PC-9 (cell line): Measurements from ENCODE around the gene DEFB110. TPM values are rescaled to one million over a fixed set of nuclear protein-coding genes. Genes with fewer than 3 reads are reported as not detected.

Source experiments
- BruUV-seq: library from RNA; stranded (reverse); fragments of 400-500 nt; replicated peaks from 2 replicates; lab custom pipeline; 2021; lab: Mats Ljungman, UMichigan
- CTCF ChIA-PET: fragments of 300-600 bp; sonication (Branson Sonifier 250); formaldehyde crosslinking; loops from one replicate; lab custom pipeline; 2022; ENCODE audit warnings: antibody characterized with exemption; lab: Charles Lee
- POLR2A ChIA-PET: fragments of 300-600 bp; sonication (Branson Sonifier 250); formaldehyde crosslinking; loops from one replicate; lab custom pipeline; 2022; ENCODE audit warnings: antibody characterized with exemption; ENCODE audit not compliant: unreplicated experiment; lab: Charles Lee
- DNase-seq, 2 experiments: peaks; one replicate each; pipeline versions ENCODE4 v3.0.0 to v3.0.0-alpha.2; 2015 to 2022; ENCODE audit warnings: mixed read lengths in 1 of 2
- H2AFZ ChIP-seq: fragments of 200-600 bp; sonication (generic); 2 replicates; pipeline ENCODE4 v1.8.1; 2017; ENCODE audit warnings: antibody characterized with exemption
- H3F3A ChIP-seq: fragments of 200-600 bp; sonication (generic); 2 replicates; pipeline ENCODE4 v1.8.1; 2017; ENCODE audit warnings: antibody characterized with exemption, mild to moderate bottlenecking, low read depth; ENCODE audit not compliant: insufficient read depth
- H3K27ac ChIP-seq: fragments of 200-600 bp; sonication (generic); 2 replicates; pipeline ENCODE4 v1.6.1; 2016; ENCODE audit warnings: mixed run types
- H3K27me3 ChIP-seq: fragments of 200-600 bp; sonication (generic); 2 replicates; pipeline ENCODE4 v1.6.1; 2016; ENCODE audit warnings: low read depth, mixed run types; ENCODE audit not compliant: insufficient read depth
- H3K36me3 ChIP-seq: fragments of 200-600 bp; sonication (generic); 2 replicates; pipeline ENCODE4 v1.6.1; 2016; ENCODE audit warnings: low read depth, mixed run types
- H3K4me1 ChIP-seq: fragments of 200-600 bp; sonication (generic); replicated peaks from 2 replicates; pipeline ENCODE4 v1.6.1; 2016; ENCODE audit warnings: mixed run types; ENCODE audit not compliant: insufficient read depth
- H3K4me2 ChIP-seq: fragments of 200-600 bp; sonication (generic); 2 replicates; pipeline ENCODE4 v1.6.1; 2017; ENCODE audit warnings: mixed run types
- H3K4me3 ChIP-seq: fragments of 200-600 bp; sonication (generic); 2 replicates; pipeline ENCODE4 v1.6.1; 2016; ENCODE audit warnings: mixed run types
- H3K79me2 ChIP-seq: fragments of 200-600 bp; sonication (generic); 2 replicates; pipeline ENCODE4 v1.6.1; 2017; ENCODE audit warnings: low read depth, mixed run types
- H3K9me2 ChIP-seq: fragments of 200-600 bp; sonication (generic); 2 replicates; pipeline ENCODE4 v1.8.1; 2017; ENCODE audit warnings: mild to moderate bottlenecking; ENCODE audit not compliant: insufficient read depth
- H3K9me3 ChIP-seq: fragments of 200-600 bp; sonication (generic); 2 replicates; pipeline ENCODE4 v1.8.1; 2016; ENCODE audit warnings: low read depth; ENCODE audit not compliant: insufficient read depth
- H4K20me1 ChIP-seq: fragments of 200-600 bp; sonication (generic); 2 replicates; pipeline ENCODE4 v1.8.1; 2017; ENCODE audit not compliant: insufficient read depth
- EZH2 ChIP-seq: fragments of 200-600 bp; sonication (generic); IDR thresholded peaks from 2 replicates; pipeline ENCODE4 v1.8.0; 2017; ENCODE audit warnings: antibody characterized with exemption, low read depth
- intact Hi-C: fragments of 100-400 bp; cut with micrococcal nuclease; formaldehyde crosslinking; loops from one replicate; pipeline ENCODE4 v1.10.0; 2022; ENCODE audit not compliant: unreplicated experiment
- total RNA-seq: library from RNA; stranded (reverse); gene quantifications from 2 replicates; pipeline ENCODE4 v1.2.3, GENCODE V29; 2021
- TF ChIP-seq, protein P1 (sequence below): fragments of 200-600 bp; sonication (generic); conservative IDR thresholded peaks from 2 replicates; pipeline ENCODE4 v1.6.1; 2017; ENCODE audit warnings: mixed run types, antibody characterized with exemption, mild to moderate bottlenecking, moderate library complexity

DEFB110 gene
- total RNA-seq, 1 experiment from 2014 or later, result not detected

DNA sequence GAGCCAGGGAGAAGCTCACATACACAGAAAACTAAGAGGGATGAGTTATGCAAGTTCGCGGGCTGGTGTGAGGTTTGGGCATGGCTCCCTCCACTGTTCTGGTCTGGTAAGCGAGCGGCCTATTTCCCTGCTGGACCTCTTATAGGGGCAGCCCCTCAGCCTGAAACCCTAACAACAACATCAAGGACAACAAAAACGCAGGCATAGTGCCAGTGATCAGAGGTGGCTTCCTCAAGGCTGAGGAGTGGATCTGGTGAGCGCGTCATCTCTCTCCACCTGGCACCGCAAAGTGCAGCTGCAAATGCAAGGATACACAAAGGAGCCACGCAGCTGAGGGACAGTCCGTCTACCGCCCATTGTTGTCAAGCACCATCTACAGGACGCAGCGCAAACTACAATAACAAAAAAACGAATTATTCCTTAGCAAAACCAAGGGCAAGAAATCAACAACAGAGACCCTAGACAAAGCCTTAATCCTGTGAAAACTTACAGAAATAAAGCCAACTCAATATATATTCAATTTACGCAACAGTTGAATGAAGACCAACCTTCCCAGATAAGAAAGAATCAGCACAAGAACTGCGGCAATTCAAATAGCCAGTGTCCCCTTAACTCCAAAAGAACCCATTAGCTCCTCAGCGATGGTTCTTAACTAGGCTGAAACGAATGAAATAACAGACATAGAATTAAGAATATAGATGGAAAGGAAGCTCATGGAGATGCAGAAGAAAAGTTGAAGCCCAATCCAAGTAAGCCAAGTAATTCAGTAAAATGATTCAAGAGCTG is 9.2 kb upstream of the DEFB110 start:
- intact Hi-C loops, result loop anchor here (5.0 to 10.0 kb wide), 2 partner anchors 176 to 579 kb away; no protein-coding TSS in a partner anchor
- Histone ChIP-seq H3K4me2 (no peak overlapping the region), H3F3A (no peaks in the 10 kb centered on the region), H4K20me1 (no peaks in the 10 kb centered on the region), H3K4me3 (no peak overlapping the region), H3K36me3 (no peaks in the 10 kb centered on the region), H2AFZ (0 out of 2 replicates have a peak overlapping the region, but pooled peaks have one; percentile 60), H3K9me2 (no peaks in the 10 kb centered on the region; the same call in 1 of the 2 replicates), H3K4me1 (no peaks in the 10 kb centered on the region), H3K79me2 (no peaks in the 10 kb centered on the region), H3K9me3 (no peaks in the 10 kb centered on the region), H3K27me3 (no peaks in the 10 kb centered on the region), H3K27ac (no peak overlapping the region)
- TF ChIP-seq EZH2, result no peak
- TF ChIP-seq, protein P1, sequence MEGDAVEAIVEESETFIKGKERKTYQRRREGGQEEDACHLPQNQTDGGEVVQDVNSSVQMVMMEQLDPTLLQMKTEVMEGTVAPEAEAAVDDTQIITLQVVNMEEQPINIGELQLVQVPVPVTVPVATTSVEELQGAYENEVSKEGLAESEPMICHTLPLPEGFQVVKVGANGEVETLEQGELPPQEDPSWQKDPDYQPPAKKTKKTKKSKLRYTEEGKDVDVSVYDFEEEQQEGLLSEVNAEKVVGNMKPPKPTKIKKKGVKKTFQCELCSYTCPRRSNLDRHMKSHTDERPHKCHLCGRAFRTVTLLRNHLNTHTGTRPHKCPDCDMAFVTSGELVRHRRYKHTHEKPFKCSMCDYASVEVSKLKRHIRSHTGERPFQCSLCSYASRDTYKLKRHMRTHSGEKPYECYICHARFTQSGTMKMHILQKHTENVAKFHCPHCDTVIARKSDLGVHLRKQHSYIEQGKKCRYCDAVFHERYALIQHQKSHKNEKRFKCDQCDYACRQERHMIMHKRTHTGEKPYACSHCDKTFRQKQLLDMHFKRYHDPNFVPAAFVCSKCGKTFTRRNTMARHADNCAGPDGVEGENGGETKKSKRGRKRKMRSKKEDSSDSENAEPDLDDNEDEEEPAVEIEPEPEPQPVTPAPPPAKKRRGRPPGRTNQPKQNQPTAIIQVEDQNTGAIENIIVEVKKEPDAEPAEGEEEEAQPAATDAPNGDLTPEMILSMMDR, result peak; percentile 58
- no TSS peak for BruUV-seq
- peak in 1 of 2 experiments; percentile 25 for DNase-seq
- POLR2A ChIA-PET, result no interaction called here
- CTCF ChIA-PET, result interaction anchor here (0.6 kb wide), 1 partner anchor 409 kb away, joined by 6 read pairs; no protein-coding TSS in a partner anchor

DNA sequence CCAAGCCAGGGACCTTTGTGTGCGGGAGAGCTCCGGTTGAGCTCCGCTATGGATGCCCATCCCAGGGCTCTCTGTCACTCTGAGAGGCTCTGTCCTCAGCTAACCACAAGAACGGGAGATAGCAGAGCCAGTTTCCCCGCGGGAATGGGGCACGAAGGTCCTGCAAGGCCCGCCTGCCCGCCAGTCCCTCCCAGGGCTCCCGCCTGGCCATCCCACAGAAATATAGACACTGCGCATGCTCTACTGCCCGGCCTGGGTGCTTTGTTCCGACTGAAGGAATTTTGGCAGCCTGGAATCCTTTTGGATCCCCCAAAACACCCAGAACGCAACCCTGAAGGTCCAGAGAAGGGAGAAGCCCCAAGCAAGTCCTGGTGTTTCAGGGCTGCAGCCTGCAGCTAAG is 8.6 kb upstream of the DEFB110 start:
- TF ChIP-seq, protein P1, result no peak
- no peak for TF ChIP-seq EZH2
- Histone ChIP-seq H2AFZ (no peak overlapping the region), H4K20me1 (no peaks in the 10 kb centered on the region), H3K4me2 (no peak overlapping the region), H3K27ac (no peak overlapping the region), H3K9me3 (no peaks in the 10 kb centered on the region), H3K27me3 (no peaks in the 10 kb centered on the region), H3K79me2 (no peaks in the 10 kb centered on the region), H3K36me3 (no peaks in the 10 kb centered on the region), H3K9me2 (no peaks in the 10 kb centered on the region; the same call in 1 of the 2 replicates), H3F3A (no peaks in the 10 kb centered on the region), H3K4me3 (no peak overlapping the region), H3K4me1 (no peaks in the 10 kb centered on the region)
- no peak for DNase-seq
- intact Hi-C loops, result loop anchor here (5.0 to 10.0 kb wide), 2 partner anchors 176 to 578 kb away; no protein-coding TSS in a partner anchor
- ChIA-PET CTCF (no interaction called here), POLR2A (no interaction called here)
- BruUV-seq, result no TSS peak

DNA sequence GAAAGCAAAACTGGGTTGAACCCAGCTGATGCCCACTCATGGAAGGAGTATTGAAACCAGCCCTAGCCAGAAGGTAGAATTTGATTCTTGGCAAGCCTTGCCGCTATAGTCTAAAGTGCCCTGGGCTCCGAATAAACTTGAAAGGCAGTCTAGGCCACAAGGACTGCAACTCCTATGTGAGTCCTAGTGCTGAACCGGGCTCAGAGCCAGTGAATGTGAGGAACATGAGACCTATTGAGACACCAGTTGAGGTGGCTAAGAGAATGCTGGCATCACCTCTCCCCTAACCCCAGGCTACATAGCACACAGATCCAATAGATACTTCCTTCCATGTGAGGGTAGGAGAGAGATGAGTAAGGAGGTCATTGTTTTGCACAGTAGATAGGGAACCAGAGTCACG is 3.5 kb upstream of the DEFB110 start:
- intact Hi-C loops, result no loop called here
- Histone ChIP-seq H3F3A (no peaks in the 10 kb centered on the region), H3K9me2 (no peaks in the 10 kb centered on the region; the same call in 1 of the 2 replicates), H3K36me3 (no peaks in the 10 kb centered on the region), H3K27me3 (no peaks in the 10 kb centered on the region), H3K79me2 (no peaks in the 10 kb centered on the region), H3K27ac (no peak overlapping the region), H2AFZ (no peak overlapping the region), H3K4me3 (no peak overlapping the region), H3K9me3 (no peaks in the 10 kb centered on the region), H3K4me2 (no peak overlapping the region), H4K20me1 (no peaks in the 10 kb centered on the region), H3K4me1 (no peaks in the 10 kb centered on the region)
- BruUV-seq, result no TSS peak
- TF ChIP-seq, protein P1, result no peak
- no peak for TF ChIP-seq EZH2
- ChIA-PET CTCF (no interaction called here), POLR2A (no interaction called here)
- DNase-seq, result no peak
